ENCODE data around the gene SPACA7. TPM values are rescaled to one million over a fixed set of nuclear protein-coding genes. Genes with fewer than 3 reads are reported as not detected.

The SPACA7 gene
- total RNA-seq, 1 donor from 2014 or later = not detected

DNA sequence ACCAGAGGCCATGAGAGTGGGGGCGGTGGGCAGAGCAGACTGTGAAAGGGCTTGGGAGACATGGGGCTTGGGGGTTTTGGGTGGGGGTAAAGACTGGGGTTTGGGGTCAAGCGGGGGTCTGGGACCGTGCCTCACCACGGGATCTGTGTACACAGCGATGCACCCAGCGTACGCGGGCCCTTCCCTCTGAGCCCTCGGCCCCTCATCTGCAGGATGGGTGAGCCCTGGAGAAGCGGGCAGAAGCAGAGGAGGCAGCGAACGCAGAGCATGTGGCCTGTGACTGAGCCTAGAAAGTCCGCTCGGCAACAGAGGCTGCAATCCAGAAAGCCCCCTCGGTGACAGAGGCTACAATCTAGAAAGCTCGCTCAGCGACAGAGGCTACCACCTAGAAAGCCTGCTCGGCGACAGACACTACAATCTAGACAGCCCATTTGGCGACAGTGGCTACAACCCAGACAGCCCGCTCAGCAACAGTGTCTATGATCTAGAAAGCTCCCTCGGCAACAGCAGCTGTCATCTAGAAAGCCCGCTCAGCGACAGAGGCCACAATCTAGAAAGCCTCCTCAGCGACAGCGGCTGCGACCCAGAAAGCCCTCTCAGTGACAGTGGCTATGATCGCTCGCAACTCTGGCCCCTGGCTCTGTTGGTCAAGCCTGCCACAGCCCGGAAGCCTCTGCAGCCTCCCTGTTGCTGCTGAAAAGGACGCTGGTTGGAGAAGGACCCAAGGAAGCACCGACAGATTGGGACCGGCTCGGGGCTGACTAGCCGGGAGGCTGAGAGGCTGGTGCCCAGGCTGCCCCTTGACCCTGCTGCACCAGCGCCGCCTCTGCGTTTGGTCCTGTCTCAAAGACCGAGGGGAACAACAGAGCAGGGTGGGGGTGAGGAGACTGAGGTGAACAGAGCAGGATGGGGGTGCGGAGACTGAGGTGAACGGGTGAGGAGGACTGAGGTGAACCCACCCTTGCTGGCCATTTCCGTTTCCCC is 68.6 kb downstream of the SPACA7 start:
- intact Hi-C loops (cut with micrococcal nuclease) = loop anchor here (10.0 kb wide), 1 partner anchor 970 kb away; no protein-coding TSS in a partner anchor
- DNase-seq (no peak), ATAC-seq (no peak)

DNA sequence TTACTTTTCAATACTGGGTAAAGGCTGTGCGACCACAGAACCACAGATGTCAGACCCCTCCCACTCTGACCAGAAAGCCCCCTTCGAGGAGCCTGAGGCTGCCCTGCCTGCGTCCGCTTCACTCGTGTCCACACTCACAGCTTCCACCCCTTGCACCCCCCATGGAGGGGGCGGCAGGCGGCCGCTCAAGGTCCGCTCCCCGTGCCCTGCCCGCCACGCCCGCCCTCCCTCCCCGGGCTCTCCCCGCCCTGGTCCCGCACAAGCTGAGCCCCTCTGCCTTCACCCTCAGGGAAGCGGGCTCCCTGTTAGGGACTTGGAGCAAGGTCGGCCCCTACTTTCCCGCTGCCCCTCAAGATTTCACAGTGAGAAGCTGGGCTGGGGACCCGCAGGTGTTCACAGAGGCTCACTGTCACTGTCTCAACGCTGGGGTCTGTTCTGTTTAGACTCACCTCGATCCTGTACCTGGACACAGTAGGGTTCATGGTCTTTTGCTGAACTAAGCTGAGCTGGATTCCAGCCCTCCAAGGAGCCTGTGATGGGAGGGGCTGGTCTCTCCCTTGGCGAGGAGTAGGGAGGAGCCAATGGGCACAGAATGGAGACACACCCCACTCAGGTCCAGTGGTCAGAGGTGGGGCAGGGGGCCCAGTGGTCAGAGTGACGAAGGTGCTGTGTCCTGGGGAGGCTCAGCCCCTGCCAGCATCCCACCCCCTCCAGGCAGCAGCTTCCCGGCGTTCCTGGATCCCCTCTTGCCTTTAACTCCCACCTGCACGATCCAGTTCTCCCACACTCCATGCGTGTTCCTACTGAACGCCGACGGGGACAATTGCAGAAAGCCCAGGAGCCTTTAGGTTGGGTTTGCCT is 69.5 kb downstream of the SPACA7 start:
- intact Hi-C loops (cut with micrococcal nuclease) = loop anchor here (10.0 kb wide), 1 partner anchor 971 kb away; no protein-coding TSS in a partner anchor
- no peak for DNase-seq
- ATAC-seq = no peak

DNA sequence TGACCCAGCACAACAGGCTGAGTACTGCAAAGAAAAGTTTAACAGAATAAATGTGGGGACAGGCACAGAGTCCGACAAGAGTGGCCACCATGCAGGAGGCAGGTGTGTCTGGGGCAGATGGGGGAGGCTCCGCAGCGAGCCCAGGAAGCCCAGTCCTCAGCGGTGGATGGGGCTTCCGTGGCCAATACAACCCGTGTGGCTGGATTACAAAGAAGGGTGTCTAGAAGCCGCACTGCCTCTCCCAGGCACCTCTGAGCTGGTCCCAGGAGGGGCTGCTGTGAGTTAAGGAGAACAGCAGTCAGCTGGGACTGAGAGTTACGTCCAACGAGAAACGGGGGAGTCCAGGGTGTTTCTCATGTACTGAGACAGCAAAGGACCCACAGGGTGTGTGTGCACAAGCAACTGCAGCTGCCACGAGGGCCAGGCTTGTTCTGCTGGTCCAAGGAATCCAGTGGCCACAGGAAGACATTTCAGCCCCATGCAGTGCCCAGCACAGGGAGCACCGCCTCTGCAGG is 70.2 kb downstream of the SPACA7 start:
- DNase-seq (no peak), ATAC-seq (no peak)
- intact Hi-C loops (cut with micrococcal nuclease) = loop anchor here (10.0 kb wide), 1 partner anchor 972 kb away; no protein-coding TSS in a partner anchor

- intact Hi-C loops (cut with micrococcal nuclease) = loop anchor here (10.0 kb wide), 1 partner anchor 972 kb away; no protein-coding TSS in a partner anchor
- ATAC-seq (no peak), DNase-seq (no peak)
Measured at GRCh38 chr13:112446867-112447266, 70.7 kb downstream of the SPACA7 start.

DNA sequence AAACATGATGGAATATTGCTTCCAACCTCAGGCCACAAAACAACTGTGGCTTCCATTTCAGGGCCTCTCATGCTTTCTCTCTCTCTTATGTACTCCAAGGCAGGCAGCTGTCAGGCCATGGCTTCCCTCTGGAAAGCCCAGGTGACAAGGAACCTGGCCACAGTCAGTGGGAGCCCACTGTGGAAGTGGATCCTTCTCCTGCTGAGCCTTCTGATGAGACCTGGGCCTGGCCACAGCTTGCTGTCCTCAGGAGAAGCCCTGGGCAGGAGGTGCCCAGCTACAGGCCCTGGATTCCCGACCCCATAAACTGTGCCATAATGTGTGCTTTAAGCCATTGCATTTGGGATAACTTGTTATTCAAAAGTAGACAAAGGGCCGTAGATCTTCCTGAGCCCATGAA is 71.2 kb downstream of the SPACA7 start:
- DNase-seq (no peak), ATAC-seq (no peak)
- intact Hi-C loops (cut with micrococcal nuclease) = loop anchor here (10.0 kb wide), 1 partner anchor 973 kb away; no protein-coding TSS in a partner anchor

DNA sequence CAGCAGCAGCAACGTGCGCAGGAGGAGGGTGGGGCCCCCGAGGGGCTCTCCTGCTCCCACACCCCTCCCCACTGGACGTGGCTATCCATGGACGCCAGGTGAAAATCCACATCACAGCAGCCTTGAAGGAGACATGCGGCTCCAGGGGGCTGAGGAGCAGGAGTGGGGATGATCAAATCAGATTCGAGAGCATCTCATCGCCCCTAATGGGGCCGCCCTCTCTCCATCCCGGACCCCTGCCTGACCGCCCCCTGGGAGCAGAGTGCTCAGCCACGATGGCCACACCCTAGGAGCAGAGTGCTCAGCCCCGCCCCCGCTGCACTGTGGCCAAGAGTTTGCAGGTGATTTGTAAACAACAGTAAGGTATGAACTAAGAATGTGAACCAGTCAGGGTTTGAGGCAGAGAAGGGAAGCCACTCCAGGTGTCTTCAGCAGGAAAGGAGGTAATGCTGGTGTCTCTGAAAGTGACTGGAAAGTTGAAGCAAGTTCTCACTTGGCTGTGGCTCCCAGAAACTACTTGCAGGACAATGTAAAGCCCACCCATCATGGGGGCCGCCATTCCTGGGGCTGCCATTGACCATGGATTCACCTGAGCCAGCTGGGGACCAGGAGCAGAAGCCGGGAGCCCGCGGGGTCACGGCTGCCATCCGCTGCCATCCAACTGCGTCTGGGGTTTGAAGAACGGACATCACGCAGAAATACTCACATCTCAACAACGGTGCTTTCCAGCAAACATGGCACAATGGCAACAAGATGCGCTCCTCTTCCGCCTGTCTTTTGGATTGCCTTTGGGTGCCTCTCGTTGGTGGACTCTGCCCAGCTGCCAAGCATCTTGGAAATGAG is 71.8 kb downstream of the SPACA7 start:
- DNase-seq = no peak
- intact Hi-C loops (cut with micrococcal nuclease) = loop anchor here (10.0 kb wide), 1 partner anchor 973 kb away; no protein-coding TSS in a partner anchor
- ATAC-seq = no peak

DNA sequence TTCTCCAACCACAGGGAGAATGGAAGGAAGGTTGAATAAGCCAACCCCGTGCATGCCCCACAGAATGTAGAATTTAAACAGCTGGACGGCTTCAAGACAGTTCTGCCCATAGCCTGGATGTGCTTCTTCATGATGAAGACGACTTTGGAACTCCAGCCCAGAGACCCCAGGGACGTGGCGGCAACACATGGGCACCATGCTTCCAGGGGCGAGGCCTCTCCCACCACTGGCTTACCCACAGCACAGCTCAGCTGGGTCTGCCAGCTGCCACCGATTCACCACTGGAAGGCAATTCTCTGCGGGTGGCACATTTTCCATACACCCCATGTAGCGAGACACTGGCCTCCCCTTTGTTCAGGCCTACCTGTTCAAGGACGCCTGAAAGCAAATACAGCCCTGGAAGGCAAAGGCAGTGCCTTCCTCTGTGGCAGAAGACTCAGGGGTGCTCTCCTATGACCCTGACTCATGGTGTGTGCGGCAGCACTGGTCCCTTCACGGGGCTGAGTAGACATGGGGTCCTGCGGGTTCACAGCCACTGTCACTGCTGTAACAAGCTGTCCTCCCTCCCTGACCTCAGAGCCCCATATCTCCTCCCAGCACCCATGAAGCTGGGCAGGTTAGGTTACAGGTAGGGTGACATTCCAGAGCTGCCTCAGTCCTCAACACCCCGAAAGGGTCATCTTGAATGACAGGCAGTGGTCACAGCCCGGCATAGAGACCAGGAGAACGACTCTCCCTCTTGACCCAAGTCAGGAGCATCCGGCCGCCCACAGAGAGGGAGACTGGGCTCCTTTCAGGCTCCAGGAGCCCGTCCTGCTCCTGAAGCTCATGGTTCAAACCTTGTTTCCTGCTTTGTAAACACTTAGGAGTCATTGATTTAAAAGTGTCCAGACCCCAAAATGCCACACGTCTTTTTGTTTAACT is 72.7 kb downstream of the SPACA7 start:
- ATAC-seq (no peak), DNase-seq (no peak)
- intact Hi-C loops (cut with micrococcal nuclease) = loop anchor here (10.0 kb wide), 1 partner anchor 974 kb away; no protein-coding TSS in a partner anchor

- ATAC-seq (no peak), DNase-seq (no peak)
- intact Hi-C loops (cut with micrococcal nuclease) = loop anchor here (10.0 kb wide), 1 partner anchor 975 kb away; no protein-coding TSS in a partner anchor
Measured at GRCh38 chr13:112449545-112449930, 73.4 kb downstream of the SPACA7 start.

DNA sequence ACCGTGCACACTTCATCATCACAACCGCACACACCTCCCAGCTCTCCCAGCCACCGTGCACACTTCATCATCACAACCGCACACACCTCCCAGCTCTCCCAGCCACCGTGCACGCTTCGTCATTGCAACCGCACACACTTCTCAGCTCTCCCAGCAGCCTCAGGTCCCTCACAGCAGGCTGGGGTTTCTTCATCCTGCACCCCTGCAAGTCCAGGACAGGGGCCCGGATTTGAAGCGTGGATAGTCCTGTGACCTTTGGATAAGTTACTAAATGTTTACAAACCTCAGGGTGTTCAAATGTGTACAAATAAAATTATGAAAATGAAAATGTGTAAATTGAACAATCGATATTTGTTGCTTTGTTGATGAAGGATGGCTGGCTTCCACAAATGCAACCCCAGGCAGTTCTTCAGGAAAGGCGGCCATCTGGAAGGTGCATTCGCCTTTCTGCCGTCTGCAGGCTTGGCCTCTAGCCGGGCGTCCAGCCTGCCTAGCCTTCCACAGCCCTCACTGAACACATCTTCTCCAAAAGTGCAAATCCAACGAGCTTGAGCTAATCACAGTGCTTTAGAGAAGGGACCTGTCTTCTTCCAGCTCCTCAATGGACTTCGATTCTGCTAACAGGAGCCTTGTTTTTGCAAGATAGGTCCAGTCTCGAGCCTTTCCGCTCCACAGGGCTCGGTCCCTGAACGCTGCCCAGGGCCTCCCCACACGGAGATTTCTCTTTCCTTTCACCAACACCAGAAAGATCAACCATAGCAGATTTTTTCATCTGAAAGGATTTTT is 74.2 kb downstream of the SPACA7 start:
- ATAC-seq (no peak), DNase-seq (no peak)

GRCh38 chr13:112450904-112451240 is 74.7 kb downstream of the SPACA7 start:
- no peak for DNase-seq
- intact Hi-C loops (cut with micrococcal nuclease) = no loop called here
- no peak for ATAC-seq

More for the DNA sequence above, 74.2 kb downstream of the SPACA7 start:
- intact Hi-C loops (cut with micrococcal nuclease) = no loop called here

- ATAC-seq = no peak
- no peak for DNase-seq
- intact Hi-C loops (cut with micrococcal nuclease) = no loop called here
Measured at GRCh38 chr13:112451512-112452379, 75.6 kb downstream of the SPACA7 start.

GRCh38 chr13:112452380-112453206 is 76.4 kb downstream of the SPACA7 start:
- DNase-seq = no peak
- no peak for ATAC-seq
- intact Hi-C loops (cut with micrococcal nuclease) = no loop called here

GRCh38 chr13:112453207-112453829 is 77.2 kb downstream of the SPACA7 start:
- intact Hi-C loops (cut with micrococcal nuclease) = no loop called here
- ATAC-seq (no peak), DNase-seq (no peak)

GRCh38 chr13:112453874-112454647 is 77.9 kb downstream of the SPACA7 start:
- DNase-seq (no peak), ATAC-seq (no peak)
- intact Hi-C loops (cut with micrococcal nuclease) = no loop called here

All from left ventricle myocardium superior (tissue), 1 donor.